ENCODE results near the gene SPI1.

SPI1 gene

GRCh38 chr11:47426062-47426956, 48.0 kb upstream of the SPI1 start, which contains the start of gene PSMC3 (continued):
- peak; percentile 62 for TF ChIP-seq ZBTB8A (tag by site-specific recombination; IDR thresholded peaks at IDR 0.05)
- TF ChIP-seq ZNF626 (tag by site-specific recombination; IDR thresholded peaks at IDR 0.05), result no peak
- peak; percentile 84; the same call in 1 of the 2 replicates for TF ChIP-seq ZFP37 (tag by site-specific recombination; IDR thresholded peaks at IDR 0.05)
- TF ChIP-seq ZNF19 (tag by site-specific recombination; IDR thresholded peaks at IDR 0.05; ENCODE audit: low read depth), result no peak
- TF ChIP-seq, protein P1, sequence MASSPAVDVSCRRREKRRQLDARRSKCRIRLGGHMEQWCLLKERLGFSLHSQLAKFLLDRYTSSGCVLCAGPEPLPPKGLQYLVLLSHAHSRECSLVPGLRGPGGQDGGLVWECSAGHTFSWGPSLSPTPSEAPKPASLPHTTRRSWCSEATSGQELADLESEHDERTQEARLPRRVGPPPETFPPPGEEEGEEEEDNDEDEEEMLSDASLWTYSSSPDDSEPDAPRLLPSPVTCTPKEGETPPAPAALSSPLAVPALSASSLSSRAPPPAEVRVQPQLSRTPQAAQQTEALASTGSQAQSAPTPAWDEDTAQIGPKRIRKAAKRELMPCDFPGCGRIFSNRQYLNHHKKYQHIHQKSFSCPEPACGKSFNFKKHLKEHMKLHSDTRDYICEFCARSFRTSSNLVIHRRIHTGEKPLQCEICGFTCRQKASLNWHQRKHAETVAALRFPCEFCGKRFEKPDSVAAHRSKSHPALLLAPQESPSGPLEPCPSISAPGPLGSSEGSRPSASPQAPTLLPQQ (tag by site-specific recombination; IDR thresholded peaks at IDR 0.05), result peak; percentile 59; the same call in 1 of the 2 replicates
- TF ChIP-seq HIC1 (tag by site-specific recombination; IDR thresholded peaks at IDR 0.05), result peak; percentile 66; the same call in 1 of the 2 replicates
- TF ChIP-seq ZBTB20 (tag by site-specific recombination; IDR thresholded peaks at IDR 0.05), result peak; percentile 44; the same call in 1 of the 2 replicates
- TF ChIP-seq YY1 (tag by site-specific recombination; IDR thresholded peaks at IDR 0.05), result peak; percentile 97
- no peak for TF ChIP-seq ZNF785 (tag by site-specific recombination; IDR thresholded peaks at IDR 0.05)
- TF ChIP-seq, protein P2, sequence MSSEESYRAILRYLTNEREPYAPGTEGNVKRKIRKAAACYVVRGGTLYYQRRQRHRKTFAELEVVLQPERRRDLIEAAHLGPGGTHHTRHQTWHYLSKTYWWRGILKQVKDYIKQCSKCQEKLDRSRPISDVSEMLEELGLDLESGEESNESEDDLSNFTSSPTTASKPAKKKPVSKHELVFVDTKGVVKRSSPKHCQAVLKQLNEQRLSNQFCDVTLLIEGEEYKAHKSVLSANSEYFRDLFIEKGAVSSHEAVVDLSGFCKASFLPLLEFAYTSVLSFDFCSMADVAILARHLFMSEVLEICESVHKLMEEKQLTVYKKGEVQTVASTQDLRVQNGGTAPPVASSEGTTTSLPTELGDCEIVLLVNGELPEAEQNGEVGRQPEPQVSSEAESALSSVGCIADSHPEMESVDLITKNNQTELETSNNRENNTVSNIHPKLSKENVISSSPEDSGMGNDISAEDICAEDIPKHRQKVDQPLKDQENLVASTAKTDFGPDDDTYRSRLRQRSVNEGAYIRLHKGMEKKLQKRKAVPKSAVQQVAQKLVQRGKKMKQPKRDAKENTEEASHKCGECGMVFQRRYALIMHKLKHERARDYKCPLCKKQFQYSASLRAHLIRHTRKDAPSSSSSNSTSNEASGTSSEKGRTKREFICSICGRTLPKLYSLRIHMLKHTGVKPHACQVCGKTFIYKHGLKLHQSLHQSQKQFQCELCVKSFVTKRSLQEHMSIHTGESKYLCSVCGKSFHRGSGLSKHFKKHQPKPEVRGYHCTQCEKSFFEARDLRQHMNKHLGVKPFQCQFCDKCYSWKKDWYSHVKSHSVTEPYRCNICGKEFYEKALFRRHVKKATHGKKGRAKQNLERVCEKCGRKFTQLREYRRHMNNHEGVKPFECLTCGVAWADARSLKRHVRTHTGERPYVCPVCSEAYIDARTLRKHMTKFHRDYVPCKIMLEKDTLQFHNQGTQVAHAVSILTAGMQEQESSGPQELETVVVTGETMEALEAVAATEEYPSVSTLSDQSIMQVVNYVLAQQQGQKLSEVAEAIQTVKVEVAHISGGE (tag by site-specific recombination; conservative IDR thresholded peaks at IDR 0.05; ENCODE audit: low read depth), result peak; percentile 46; the same call in 1 of the 2 replicates
- TF ChIP-seq BCL11A (tag by site-specific recombination; IDR thresholded peaks at IDR 0.05; ENCODE audit: low read depth), result 0 out of 2 replicates have a peak, but pooled peaks have one; percentile 28
- TF ChIP-seq, protein P3, sequence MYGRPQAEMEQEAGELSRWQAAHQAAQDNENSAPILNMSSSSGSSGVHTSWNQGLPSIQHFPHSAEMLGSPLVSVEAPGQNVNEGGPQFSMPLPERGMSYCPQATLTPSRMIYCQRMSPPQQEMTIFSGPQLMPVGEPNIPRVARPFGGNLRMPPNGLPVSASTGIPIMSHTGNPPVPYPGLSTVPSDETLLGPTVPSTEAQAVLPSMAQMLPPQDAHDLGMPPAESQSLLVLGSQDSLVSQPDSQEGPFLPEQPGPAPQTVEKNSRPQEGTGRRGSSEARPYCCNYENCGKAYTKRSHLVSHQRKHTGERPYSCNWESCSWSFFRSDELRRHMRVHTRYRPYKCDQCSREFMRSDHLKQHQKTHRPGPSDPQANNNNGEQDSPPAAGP (tag by site-specific recombination; IDR thresholded peaks at IDR 0.05), result peak; percentile 77
- no peak for TF ChIP-seq ZNF777 (tag by site-specific recombination; IDR thresholded peaks at IDR 0.05; ENCODE audit: borderline replicate concordance)
- TF ChIP-seq TRIM28 (IDR thresholded peaks at IDR 0.05; ENCODE audit: borderline replicate concordance, low read length), result 0 out of 2 replicates have a peak, but pooled peaks have one; percentile 6
- peak; percentile 66 for TF ChIP-seq KLF10 (tag by site-specific recombination; IDR thresholded peaks at IDR 0.05)
- peak; percentile 83; the same call in 1 of the 2 replicates for TF ChIP-seq ZNF76 (tag by site-specific recombination; IDR thresholded peaks at IDR 0.05; ENCODE audit: borderline replicate concordance, low read depth)
- TF ChIP-seq ZSCAN30 (tag by site-specific recombination; IDR thresholded peaks at IDR 0.05), result no peak
- TF ChIP-seq, protein P4, sequence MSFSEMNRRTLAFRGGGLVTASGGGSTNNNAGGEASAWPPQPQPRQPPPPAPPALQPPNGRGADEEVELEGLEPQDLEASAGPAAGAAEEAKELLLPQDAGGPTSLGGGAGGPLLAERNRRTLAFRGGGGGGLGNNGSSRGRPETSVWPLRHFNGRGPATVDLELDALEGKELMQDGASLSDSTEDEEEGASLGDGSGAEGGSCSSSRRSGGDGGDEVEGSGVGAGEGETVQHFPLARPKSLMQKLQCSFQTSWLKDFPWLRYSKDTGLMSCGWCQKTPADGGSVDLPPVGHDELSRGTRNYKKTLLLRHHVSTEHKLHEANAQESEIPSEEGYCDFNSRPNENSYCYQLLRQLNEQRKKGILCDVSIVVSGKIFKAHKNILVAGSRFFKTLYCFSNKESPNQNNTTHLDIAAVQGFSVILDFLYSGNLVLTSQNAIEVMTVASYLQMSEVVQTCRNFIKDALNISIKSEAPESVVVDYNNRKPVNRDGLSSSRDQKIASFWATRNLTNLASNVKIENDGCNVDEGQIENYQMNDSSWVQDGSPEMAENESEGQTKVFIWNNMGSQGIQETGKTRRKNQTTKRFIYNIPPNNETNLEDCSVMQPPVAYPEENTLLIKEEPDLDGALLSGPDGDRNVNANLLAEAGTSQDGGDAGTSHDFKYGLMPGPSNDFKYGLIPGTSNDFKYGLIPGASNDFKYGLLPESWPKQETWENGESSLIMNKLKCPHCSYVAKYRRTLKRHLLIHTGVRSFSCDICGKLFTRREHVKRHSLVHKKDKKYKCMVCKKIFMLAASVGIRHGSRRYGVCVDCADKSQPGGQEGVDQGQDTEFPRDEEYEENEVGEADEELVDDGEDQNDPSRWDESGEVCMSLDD (tag by site-specific recombination; IDR thresholded peaks at IDR 0.05), result peak; percentile 97
- peak; percentile 26; the same call in 1 of the 2 replicates for TF ChIP-seq ZNF518A (tag by site-specific recombination; conservative IDR thresholded peaks at IDR 0.05; ENCODE audit: low read depth)

Data from HEK293 (cell line).